ENCODE measurements around the gene PRRC1. TPM values are rescaled to one million over a fixed set of nuclear protein-coding genes. Genes with fewer than 3 reads are reported as not detected.

PRRC1 gene
- total RNA-seq, 4 donors from 2014 or later, result 27.2 to 49.1 (median 30.1) TPM

GRCh38 chr5:127601111-127601510 is 83.7 kb downstream of the PRRC1 start:
- Histone ChIP-seq H3K9me3 (no peaks in the 10 kb centered on the region), H3K27me3 (no peaks in the 10 kb centered on the region), H3K36me3 (no peaks in the 10 kb centered on the region), H3K4me1 (peaks cover 0 to 40% (median 4%) of the 10 kb centered on the region in 3 donors), H3K4me3 (no peak overlapping the region), H3K27ac (no peak overlapping the region)
- TF ChIP-seq POLR2A (IDR thresholded peaks at IDR 0.05) (no peak), POLR2AphosphoS5 (IDR thresholded peaks at IDR 0.05) (no peak), EP300 (IDR thresholded peaks at IDR 0.05) (no peak)
- TF ChIP-seq, protein P1, sequence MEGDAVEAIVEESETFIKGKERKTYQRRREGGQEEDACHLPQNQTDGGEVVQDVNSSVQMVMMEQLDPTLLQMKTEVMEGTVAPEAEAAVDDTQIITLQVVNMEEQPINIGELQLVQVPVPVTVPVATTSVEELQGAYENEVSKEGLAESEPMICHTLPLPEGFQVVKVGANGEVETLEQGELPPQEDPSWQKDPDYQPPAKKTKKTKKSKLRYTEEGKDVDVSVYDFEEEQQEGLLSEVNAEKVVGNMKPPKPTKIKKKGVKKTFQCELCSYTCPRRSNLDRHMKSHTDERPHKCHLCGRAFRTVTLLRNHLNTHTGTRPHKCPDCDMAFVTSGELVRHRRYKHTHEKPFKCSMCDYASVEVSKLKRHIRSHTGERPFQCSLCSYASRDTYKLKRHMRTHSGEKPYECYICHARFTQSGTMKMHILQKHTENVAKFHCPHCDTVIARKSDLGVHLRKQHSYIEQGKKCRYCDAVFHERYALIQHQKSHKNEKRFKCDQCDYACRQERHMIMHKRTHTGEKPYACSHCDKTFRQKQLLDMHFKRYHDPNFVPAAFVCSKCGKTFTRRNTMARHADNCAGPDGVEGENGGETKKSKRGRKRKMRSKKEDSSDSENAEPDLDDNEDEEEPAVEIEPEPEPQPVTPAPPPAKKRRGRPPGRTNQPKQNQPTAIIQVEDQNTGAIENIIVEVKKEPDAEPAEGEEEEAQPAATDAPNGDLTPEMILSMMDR (IDR thresholded peaks at IDR 0.05), result no peak
- 24 to 27% methylated on average over 1 of the region's 1 CpG for WGBS, 2 donors (ENCODE audit: low coverage in 1 of 2)
- no peak for ATAC-seq

DNA sequence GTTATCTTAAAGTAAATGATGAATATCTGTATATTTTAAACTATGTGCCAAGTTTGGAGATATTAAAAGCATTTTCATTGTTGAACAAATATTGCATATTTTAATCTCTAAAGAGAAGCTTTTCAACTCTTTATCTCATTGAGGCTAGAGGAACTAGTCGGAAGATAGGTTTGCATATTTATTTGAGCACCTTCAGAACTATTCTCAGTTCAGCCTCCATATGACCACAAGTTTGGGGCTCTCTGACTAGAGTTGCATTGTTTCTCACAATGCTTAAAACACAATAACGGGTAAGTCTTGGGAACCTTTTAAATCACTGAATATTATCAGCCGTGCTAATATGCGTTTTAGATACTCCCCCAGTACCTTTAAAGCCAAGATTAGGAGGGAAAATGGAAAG is 84.2 kb downstream of the PRRC1 start:
- no peaks in the 10 kb centered on the region for H3K36me3 ChIP-seq
- ATAC-seq, result no peak
- TF ChIP-seq, protein P1 (IDR thresholded peaks at IDR 0.05), result no peak
- TF ChIP-seq POLR2A (IDR thresholded peaks at IDR 0.05) (no peak), POLR2AphosphoS5 (IDR thresholded peaks at IDR 0.05) (no peak), EP300 (IDR thresholded peaks at IDR 0.05) (no peak)
- no peaks in the 10 kb centered on the region for H3K9me3 ChIP-seq
- H3K4me3 ChIP-seq, result no peak overlapping the region
- H3K4me1 ChIP-seq, result peaks cover 0 to 41% (median 4%) of the 10 kb centered on the region in 3 donors
- no peaks in the 10 kb centered on the region for H3K27me3 ChIP-seq
- H3K27ac ChIP-seq, result no peak overlapping the region
- 67 to 79% methylated on average over 1 to 4 of the region's 4 CpGs for WGBS, 2 donors (ENCODE audit: low coverage in 1 of 2)

- no peaks in the 10 kb centered on the region for H3K36me3 ChIP-seq
- 93 to 100% methylated on average over 3 of the region's 3 CpGs for WGBS, 2 donors (ENCODE audit: low coverage in 1 of 2)
- H3K27ac ChIP-seq, result peak overlapping the region in 1 of 4 donors; percentile 71
- TF ChIP-seq EP300 (IDR thresholded peaks at IDR 0.05) (no peak), POLR2A (IDR thresholded peaks at IDR 0.05) (no peak), POLR2AphosphoS5 (IDR thresholded peaks at IDR 0.05) (no peak)
- TF ChIP-seq, protein P1 (IDR thresholded peaks at IDR 0.05), result no peak
- H3K4me3 ChIP-seq, result no peak overlapping the region
- H3K9me3 ChIP-seq, result no peaks in the 10 kb centered on the region
- H3K27me3 ChIP-seq, result no peaks in the 10 kb centered on the region
- peaks cover 0 to 41% (median 4%) of the 10 kb centered on the region in 3 donors for H3K4me1 ChIP-seq
- no peak for ATAC-seq
Observed at GRCh38 chr5:127602481-127602880, 85.0 kb downstream of the PRRC1 start.

DNA sequence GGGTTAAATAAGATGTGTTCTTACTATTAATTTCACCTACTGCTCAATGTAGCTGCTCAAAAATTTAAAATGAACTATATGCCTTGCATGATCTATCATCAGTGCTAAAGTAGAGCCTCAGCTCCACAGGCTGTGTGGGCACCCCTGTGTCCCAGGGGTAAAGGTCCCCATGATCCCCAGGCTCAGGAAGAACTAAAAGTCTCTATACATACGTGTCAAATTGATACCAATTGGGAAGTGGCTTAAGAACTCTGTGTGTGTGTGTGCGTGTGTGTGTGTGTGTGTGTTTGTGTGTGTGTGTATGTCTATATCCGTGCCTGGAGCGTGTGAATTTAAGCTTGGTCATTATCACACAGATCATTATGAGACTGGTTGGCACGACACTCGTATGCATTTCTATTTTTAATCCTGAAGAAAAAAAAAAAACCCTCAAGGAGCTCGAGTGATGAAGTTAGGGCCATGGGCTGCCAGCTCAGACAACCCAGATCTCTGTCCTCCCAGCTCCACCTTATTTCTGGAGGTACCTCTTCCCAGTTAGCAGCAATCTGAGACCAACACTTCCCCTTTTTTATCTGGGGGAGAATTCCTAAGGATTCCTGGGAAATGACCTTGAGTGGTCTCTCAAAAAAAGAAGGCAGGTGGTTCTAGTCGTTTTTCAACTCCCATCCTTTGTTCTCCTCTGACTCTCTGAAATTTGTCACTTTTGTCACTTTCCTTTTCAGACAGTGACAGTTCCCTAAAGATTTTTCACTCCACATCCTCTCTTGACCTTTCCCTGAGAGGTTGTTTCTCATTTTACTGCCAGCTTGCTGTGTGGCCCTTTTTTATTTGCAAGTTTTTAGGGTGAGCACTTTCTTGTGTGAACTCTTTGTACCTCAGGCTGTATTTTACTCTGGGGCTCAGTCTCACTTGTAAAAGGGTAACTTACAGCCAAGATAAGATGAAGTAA is 85.7 kb downstream of the PRRC1 start:
- H3K9me3 ChIP-seq, result no peaks in the 10 kb centered on the region
- no peak for ATAC-seq
- peak overlapping the region in 3 of 4 donors; percentile 20 to 71 (median 59) for H3K27ac ChIP-seq
- 27 to 45% methylated on average over 8 of the region's 8 CpGs for WGBS, 2 donors (ENCODE audit: low coverage in 1 of 2)
- TF ChIP-seq POLR2A (IDR thresholded peaks at IDR 0.05) (no peak), POLR2AphosphoS5 (IDR thresholded peaks at IDR 0.05) (no peak), EP300 (IDR thresholded peaks at IDR 0.05) (no peak)
- TF ChIP-seq, protein P1 (IDR thresholded peaks at IDR 0.05), result no peak
- H3K4me3 ChIP-seq, result no peak overlapping the region
- H3K27me3 ChIP-seq, result no peaks in the 10 kb centered on the region
- H3K36me3 ChIP-seq, result no peaks in the 10 kb centered on the region
- H3K4me1 ChIP-seq, result peaks cover 0 to 41% (median 4%) of the 10 kb centered on the region in 3 donors

Other genes starting within 250 kb of the PRRC1 start
- gene MEGF10, start 226.8 kb upstream of the PRRC1 start, total RNA-seq, result 1 to 10 TPM in 2 of 4 donors, under 1 TPM in 2; 0.27 to 5.4 (median 0.97) TPM
- under 1 TPM in 1 of 4 donors, not detected in 3; 0.58 TPM for gene CTXN3, start 131.4 kb downstream of the PRRC1 start, total RNA-seq
- 1 to 10 TPM in 1 of 4 donors, under 1 TPM in 2, not detected in 1; 0.94 to 2.6 (median 0.94) TPM for gene CCDC192, start 185.8 kb downstream of the PRRC1 start, total RNA-seq

Measured in gastroesophageal sphincter (tissue), 4 donors.